OCI-M1 (cell line): ENCODE results near the gene PAX3.

ENCODE experiments used
- DNase-seq: peaks from one replicate; lab custom pipeline; 2025; lab: John Stamatoyannopoulos, UW

The PAX3 gene

DNA sequence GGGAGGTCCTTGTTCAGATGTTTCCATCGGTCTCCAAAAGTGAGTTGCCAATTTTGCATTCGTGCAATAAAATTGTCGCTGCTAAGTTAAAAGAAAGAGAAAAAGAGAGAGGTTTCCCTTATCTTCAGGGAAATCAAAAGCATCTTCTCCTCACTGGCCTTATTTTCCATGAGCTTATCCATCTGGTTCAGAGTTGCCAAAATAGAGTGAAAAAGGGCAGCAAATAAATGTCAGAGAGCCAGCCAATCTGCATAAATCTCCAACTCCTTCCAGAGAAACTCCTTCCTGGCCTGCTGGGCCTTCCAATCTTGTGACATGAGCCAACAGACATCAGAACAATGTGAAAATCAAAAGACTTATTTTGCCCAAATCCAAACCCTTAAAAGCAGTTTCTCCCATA is 28.4 kb downstream of the PAX3 start:
- DNase-seq, result no peak

DNA sequence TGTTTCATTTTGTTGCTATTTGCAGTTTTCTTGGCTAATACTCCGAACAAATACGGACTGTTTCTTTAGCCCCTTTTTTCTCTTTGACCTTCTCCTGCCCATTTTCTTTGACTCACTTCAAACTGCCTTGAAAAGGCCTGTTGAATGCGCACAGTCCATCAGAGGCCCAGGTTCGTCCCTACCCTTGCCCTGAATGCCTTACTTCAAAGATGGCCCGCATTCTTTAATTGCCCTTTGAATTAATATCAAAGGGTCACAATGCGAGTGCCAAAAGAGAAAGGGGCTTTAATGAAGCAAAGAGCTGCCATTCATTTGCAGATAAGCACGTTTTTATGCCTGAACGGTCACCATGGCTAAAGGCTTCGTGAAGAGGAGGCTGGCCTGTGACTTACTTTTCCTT is 29.7 kb downstream of the PAX3 start:
- DNase-seq, result no peak

DNA sequence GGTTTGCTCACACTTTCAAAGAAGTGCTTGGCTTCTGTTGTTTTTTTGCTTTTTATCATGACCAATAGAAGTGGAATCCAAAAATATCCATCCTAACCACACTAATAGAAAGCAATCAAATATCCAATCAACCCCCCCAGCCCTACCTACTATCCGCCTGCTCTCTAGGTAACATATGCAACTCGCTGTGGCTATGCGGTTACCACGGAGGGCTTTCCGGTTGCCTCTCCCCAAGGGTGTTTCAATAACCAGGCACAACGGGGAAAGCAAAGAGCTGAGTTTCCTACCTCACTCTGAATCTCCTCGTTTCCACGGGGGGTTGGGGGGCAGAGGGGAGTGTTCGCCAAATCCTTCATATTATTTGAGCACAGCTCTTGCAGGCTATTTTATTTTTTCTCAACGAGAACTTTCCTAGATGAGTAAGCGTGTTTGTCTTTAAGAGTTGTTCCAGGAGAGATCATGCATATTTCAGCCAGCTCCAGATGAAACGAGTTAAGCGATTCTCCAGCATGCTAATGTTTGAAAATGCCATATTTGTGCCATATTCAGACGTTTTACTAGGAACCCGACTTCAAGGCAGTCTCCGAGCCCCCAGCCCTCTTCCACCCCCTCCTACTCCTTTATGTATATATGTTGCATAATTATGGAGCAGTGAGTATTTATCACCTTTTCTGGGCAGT is 30.3 kb downstream of the PAX3 start:
- no peak for DNase-seq

DNA sequence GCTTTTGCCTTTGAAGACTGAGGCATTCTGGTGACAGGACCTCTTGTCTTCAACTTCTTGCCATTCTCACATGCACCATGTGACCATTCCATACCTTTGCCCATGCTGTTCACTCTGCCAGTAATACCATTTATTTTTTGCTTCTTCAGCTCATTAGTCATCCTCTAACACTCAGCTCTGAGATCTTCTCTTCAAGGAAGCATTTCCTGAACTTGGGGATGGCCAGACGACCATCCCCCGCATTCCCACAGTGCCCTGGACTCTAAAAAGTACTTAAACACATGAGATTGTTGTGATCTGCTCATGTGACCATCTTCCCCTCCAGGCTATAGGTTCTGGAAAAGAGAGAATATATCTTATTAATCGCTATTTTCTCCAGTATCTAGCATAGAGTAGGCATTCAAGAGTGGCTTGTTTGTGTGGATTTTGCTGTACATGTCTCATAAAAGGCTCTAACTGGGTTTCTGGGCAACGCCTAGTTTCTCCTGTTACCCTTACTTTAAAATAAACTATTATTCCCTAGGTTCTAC is 33.9 kb downstream of the PAX3 start:
- no peak for DNase-seq

DNA sequence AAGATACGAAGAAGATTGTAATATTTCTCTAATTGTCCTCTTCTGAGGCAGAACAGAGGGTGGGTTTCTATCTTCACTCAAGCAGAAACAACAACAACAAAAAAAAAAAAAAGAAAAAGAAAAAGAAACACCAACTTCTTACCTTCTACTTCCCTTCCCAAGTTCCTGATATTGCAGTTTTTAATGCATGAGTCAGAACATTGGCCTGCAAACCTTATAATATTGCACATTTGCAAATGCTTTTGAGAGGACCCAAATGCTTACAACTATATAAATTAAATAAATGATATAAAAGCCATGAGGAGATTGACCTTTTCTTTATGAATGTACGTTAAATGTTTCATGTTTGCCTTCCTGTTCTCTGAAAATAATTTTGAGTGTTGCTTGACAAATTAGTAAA is 37.3 kb downstream of the PAX3 start:
- DNase-seq, result no peak

DNA sequence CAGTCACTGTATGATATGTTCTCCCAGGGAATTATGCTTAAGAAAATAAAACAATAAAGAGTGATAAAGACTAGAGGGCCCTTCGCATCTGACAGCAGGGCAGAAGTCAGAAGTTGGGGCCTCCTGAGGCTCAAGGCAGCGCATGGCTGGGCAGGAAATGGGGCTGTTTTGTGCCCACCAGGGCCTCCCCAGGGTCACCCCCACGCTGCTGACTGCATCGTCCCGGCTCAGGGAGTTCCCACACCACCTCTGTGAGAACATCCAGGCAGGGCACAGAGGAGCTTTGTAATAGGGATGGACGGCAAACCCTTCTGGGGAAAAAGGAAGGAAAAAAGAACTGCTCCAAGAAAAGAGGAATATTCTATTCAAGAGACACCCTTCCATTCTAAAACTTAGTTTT is 41.2 kb downstream of the PAX3 start:
- no peak for DNase-seq

DNA sequence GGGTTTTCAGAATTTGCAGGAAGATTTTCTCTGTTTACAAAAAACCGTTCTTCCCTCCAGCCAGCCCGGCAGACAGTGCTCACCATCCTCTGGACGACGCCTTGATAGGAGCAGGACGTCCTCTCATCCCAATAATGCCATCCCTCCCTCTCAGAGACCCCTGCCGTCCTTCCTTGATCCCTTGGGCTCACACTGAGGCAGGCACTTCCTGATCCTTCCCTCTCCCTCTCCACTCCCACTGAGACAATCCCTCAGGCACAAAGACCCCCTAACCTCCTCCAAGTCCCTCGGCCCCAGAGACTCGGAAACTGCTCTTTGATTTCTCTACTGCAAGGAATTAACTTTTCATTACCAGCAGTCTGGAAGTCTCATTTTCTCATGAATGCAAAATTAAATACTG is 42.5 kb downstream of the PAX3 start:
- DNase-seq, result no peak

DNA sequence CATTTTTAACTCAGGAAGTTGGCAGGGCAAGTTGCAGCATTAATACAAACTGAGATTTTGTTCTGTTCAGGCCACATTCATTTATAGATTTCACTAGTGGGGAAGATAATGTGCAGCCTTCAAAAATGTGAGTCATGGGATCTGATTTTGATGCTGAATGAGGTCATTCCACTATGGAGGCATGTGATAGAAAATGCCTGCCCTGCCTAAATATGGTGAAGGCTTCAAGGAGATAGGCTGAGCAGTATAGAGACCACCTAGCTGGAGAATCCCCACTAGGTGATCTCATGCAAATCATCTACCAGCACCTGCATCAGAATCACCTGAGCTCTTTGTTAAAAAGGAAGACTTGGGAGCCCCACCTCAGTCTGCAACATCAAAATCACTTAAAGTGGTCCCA is 43.7 kb downstream of the PAX3 start:
- DNase-seq, result no peak

DNA sequence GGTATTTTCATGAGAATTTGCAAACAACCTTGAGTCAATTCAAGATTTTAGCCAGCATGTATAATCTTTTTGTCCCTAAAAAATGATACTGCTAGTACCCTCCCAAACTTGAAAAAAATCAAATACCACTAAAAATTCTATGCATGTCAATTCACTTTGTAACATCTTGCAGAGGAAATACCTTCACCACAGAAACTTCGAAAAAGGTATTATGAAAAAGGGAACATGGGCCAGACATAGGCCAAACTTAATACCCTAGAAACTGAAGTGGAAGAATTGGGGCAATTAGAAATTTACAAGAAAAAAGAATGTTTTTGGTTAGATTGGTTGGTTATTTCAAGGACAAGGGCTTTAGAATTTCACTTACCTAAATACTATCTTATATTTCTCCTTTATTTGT is 48.5 kb downstream of the PAX3 start:
- no peak for DNase-seq

DNA sequence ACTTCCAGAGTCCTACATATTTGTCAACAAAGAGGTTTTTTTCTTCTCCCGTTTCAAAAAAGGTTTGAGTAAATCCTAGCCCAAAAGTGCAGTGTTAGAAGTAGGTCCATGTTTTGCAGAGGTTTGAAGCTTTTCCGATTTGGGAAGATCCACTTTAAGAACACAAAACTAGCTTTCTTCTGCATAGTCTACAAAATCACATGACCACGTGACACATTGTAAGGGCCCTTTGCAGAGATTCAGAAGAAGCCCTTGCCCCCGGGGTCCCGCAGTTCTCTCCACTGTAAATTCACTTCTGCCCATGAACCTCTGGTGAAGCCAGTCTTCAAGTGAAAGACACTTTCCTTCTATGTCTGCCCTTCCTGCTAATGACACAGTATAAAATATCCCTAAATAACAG is 49.4 kb downstream of the PAX3 start:
- no peak for DNase-seq

DNA sequence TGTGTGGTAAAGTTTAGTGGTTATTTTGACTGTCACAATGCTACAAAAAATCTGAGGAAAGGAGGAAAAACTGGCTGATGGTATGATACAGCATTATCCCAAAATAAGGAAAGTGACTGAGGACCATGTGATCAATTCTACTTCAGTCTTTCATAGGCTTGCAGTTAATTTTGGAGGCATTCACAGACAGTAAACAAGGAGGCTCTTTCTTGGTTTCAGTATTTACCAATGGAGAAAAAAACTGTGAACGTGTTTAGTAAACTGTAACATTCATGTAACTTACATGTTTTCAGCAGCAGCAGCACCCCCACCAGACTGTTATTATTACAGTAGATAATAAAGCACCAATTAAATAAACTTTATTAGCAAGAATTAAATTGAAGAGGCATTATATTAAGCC is 50.0 kb downstream of the PAX3 start:
- DNase-seq, result no peak

DNA sequence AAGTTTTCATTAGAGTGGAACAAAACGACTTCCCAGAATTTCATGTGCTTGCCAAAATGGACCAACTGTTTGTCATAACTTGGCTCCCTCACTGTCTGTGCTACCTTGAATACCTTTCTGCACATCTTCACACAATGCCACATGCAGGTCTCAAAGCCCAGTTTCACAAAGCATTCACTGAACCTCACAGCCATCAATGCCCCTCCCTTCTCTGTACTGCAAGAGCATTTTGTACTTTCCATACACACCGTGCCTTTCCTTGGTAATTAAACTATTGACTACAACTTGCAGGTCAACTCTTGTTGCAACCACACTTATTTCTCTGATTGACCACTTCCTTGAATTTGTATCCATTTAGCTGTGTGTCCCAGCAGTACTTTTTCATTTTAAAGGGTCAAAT is 50.5 kb downstream of the PAX3 start:
- DNase-seq, result no peak

DNA sequence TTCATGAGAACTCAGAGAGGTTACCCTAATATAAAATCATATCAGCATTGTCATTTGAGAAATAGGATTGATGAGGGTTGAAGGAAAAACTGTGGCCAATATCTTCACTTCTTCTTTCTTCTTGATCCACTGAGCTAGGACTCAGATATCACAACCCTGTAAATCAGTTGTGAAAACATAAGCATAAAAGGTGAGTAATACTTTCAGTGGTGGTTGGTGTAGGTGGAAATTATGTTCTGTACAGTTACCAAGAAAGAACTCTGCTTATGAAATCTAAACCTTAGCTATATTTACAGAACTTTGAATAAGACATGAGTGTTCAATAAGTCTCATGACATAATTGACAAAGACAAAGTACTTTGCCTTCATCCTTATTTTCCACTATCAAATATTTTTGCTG is 56.3 kb downstream of the PAX3 start:
- DNase-seq, result no peak

DNA sequence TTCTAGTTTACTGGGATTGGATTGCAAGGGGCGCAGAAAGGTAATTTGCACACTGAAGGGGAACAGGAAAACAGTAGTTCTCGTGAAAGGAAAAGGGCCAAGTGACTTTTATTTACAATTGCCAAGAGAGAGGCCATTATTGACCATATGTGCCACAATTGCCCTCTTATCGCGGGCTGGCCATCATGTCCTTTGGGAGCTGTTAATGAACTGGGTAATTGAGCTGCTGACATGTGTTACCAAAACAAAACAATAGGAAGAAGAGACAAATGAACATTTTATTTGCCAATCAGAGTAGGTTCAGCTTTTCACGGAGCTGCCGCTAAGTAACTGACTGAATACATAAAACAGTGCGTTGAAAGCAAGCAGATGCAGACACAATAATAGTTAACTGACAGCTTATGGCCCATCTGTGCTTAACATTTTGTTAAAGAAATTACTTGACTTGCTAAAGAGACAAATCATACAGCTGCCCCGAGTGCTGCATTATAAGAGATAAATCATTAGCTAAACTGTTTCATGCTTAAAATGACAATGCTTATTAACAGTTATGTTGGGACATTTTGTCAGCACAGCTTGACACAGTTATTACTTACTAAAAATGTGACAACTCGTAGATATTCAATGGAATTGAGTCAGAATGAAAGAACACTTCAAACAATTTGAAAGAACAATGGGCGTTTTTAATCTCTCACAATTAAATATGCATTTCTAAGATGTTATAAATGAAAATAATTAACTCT is 57.5 kb downstream of the PAX3 start:
- DNase-seq, result no peak

DNA sequence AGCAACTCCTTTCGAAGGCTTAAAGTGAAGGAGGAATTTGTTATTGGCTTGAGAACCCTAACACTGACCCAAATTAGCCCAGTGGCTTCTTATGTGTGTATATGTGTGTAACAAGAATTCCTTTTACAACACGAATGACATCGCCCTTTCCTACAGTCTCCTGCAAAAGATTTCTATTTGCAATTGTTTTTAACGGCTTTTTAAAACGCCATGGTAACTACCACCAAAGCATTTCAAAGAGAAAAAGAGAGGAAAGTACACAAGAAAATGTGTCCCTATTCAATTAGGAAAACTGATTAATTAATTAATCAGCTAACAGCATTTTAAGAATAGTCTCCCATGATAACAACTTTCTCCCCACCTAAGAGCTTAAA is 58.1 kb downstream of the PAX3 start:
- DNase-seq, result no peak

DNA sequence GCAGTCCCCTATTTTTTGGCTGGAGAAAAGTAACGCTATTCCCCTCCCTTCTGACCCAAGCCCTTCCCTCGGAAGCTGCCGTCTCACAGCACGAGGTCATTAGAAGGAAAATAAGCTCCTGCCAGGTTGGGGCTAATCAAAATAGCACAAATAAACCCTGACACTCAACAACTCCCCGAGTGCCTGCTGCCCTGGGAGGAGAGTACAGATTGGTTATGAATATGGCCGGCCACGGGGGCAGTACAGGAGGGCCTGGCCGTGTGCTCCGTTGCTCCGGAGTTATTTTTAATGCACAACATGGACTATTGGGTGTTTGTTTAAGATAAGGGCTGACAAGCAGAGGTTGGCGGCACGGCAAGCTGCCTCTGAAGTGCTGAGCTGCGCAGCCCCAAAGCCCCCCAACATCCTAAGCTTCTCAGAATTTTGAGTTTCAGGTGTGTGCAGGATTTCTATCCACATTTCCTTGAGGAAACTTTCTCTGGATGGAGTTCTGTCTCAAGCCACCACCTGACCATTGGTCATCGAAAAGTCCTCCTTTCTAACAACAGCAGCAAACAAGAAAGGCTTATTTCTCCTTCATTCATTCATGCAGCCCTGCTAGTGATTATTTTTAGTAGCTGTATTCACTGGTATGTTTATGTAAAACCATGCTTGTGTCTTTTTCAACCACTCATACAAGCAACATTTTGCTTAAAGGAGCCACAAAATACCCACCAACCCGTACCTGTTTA is 58.7 kb downstream of the PAX3 start:
- DNase-seq, result no peak

DNA sequence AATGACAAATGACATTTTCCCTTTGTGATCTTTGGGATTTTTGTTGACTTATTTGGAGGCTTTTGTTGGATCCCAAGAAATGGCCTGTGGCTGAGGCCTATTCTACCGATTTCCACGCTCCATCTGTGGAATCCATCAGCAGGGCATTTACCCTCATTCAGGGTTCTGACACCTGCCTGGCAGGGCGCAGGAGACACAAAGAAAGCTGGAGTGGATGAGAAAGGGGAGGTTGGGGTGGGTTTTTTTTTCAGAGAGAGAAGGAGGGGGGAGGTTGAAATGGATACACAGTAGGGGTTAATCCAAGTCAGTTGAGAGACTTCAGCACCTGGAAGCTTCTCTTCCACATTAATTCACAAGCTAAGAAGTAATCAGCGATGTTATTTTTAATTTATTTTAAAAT is 59.7 kb downstream of the PAX3 start:
- no peak for DNase-seq

DNA sequence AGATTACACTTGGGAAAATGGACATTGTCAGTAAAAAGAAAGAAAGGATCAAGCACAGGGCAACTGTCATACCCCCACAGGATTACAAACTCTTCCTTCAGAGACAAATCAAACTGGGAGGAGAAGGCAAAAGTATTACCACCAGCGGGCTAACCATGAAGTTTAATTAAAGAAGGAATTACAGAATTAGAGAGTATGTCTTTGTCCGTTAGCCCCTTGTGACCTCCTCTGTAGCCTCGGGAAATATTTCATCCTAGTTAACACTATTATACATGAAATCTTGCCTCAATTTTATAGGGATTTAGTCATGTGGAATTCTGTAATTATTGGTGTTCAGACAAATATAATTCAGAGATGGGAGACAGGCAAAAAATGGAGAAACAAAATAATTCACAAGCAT is 60.7 kb downstream of the PAX3 start:
- no peak for DNase-seq

DNA sequence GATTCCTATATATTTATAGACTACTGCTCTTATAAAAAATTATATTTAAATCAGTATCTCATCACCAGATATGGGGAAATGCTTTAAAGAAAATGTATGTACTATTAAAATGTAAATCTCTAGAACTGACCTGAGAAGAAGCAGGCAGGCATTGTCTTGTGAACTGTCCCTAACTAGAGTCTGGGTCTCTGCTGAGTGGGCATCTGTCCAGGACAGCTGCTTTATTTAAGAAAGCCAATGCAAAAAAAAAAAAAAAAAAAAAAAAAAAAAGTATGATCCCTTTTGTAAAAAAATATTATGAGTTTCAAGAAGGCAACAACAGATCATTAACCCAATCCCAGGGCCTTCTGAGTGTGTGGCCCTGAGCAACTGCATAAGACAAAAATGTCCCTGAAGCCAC is 66.0 kb downstream of the PAX3 start:
- DNase-seq, result no peak

DNA sequence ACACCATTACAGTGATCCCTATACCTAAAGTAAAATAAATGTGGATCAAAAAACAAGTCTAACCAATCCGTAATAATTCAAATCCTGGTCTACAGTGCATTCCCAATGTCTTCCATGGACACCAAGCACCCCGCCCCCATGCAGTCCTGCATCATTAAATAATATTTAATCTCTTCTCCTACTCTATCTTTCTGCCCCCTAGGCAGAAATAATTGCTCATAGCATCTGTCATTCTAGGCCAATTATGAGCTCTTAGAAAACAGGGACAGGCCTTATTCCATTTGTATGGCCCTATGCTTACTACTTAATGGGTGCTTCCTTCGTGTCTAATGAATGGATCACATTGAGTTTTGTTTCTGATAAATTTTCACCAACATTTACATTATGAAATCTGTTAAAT is 66.4 kb downstream of the PAX3 start:
- DNase-seq, result no peak

DNA sequence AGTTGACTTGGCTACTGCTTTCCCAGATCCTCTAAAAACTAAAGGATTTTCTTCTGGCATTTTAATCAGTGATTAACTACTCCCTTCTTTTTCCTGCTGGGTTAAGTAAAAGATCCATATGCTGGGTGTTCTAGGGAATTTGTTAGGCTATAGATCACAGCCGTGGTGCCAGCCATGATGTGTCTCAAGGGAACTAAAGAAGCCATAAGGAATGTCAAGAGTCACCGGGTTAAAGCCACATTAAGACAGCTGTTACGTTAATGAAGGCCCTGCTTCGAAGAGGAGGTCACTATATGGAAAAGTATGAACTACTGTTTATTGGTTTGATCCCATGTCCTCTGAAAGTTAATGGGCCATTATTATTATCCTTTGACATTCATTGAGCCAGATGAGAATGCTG is 70.7 kb downstream of the PAX3 start:
- DNase-seq, result no peak

DNA sequence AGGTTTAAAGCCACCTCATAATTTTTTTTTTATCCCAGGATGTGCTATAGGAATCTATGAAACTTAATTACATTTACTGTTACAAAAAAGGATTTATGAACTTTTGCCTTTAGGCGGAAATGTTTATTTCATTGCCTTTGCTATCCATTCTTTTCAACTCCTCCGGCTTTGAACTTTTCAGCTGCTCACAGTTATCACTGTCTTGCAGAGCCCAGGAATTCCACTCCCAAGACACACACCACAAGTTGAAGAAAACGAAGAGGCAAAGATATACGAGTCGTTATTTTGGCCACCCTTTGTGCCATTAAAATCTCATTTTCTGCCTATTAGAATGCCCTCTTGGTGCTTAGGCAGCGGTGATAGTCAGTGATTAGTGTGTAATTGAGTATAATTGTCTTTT is 80.0 kb downstream of the PAX3 start:
- no peak for DNase-seq

DNA sequence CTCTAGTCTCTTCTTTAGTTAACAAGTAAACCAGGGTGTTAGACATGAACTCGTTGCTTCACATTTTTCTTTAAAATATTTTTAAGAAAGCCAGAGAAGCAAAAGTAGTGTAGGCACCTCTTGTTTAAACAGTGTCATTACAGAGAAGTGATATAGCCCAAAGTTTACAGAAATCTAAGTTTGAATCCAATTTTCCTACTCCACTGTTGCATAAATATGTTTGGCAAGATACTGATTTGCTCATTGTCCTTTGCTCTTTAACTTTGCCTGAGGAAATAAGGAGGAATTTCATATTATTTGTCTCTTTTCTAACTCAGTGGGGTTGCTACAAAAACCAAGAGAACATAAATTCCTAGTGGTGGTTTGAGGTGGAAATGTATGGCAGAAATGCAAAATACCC is 81.1 kb downstream of the PAX3 start:
- no peak for DNase-seq
